Urinary bladder (tissue), 4 donors: ENCODE measurements around the gene CMTM8. TPM values are rescaled to one million over a fixed set of nuclear protein-coding genes. Genes with fewer than 3 reads are reported as not detected.
"Not testable (repeated sequence)": the region's sequence is repeated elsewhere in the genome, so short reads cannot be mapped to it uniquely, and the experiment has no call there.

ENCODE experiments used
- DNase-seq: peaks from one replicate; pipeline ENCODE4 v3.0.0-alpha.2; 2015; ENCODE audit errors: extremely low spot score
- H3K27ac ChIP-seq: one replicate; pipeline ENCODE4 v1.5.1; 2013; ENCODE audit warnings: low read depth, mild to moderate bottlenecking, moderate library complexity
- H3K36me3 ChIP-seq: one replicate; pipeline ENCODE4 v1.6.1; 2013; ENCODE audit warnings: mild to moderate bottlenecking, moderate library complexity; ENCODE audit not compliant: insufficient read depth
- H3K4me1 ChIP-seq: one replicate; pipeline ENCODE4 v1.6.1; 2013; ENCODE audit warnings: mild to moderate bottlenecking, moderate library complexity; ENCODE audit not compliant: insufficient read depth
- H3K4me3 ChIP-seq: one replicate; pipeline ENCODE4 v1.5.1; 2013; ENCODE audit warnings: low read depth, low read length
- WGBS: extraction: QIAGEN DNeasy Blood & Tissue Kit; methylation state at CpG from one replicate; pipeline ENCODE4 v1.1.7; 2013; 5-methylcytosine and 5-hydroxymethylcytosine counted together
- polyA plus RNA-seq: library from polyadenylated mRNA; stranded (reverse); fragments of 200-250 nt; gene quantifications from one replicate; pipeline ENCODE4 v1.2.3, GENCODE V29; 2013
- total RNA-seq: library from RNA; depleted of rRNA; stranded (reverse); fragments of >200 nt; gene quantifications from one replicate; pipeline ENCODE4 v1.2.3, GENCODE V29; 2014
- donor health status: healthy with polysubstance abuse.
- donor health status: healthy.

Gene CMTM8
- total and polyA plus RNA-seq, 2 donors: 1.6 to 10.0 TPM

- no peaks in the 10 kb centered on the region for H3K36me3 ChIP-seq
- no peak overlapping the region for H3K27ac ChIP-seq
- no peaks in the 10 kb centered on the region for H3K4me1 ChIP-seq
- no peak overlapping the region for H3K4me3 ChIP-seq
- DNase-seq: no peak
- 69% methylated on average over 2 of the region's 2 CpGs for WGBS
Measured at GRCh38 chr3:32383136-32383711, 144.7 kb downstream of the CMTM8 start.

DNA sequence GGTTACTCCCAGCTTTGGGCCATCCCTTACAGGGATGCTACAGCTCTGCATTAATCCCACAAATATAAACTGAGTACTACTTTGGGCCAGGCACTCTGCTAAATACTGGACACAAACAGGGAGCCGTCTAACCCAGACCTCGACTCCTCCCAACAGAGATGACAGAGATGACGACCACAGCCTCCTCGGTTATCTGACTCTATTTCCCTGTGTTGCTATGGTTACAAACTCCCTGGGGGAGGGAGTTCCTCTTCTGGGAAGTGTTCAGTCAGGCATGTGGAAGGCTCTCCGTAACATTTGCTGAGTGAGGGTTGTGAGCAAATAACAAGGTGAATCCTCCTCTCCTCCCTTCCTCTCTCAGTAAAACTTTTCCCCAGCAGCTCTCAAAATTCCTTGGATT, 146.5 kb downstream of the CMTM8 start:
- 23% methylated on average over 5 of the region's 5 CpGs for WGBS
- no peak for DNase-seq
- no peak overlapping the region for H3K27ac ChIP-seq
- H3K4me3 ChIP-seq: no peak overlapping the region
- H3K4me1 ChIP-seq: no peaks in the 10 kb centered on the region
- no peaks in the 10 kb centered on the region for H3K36me3 ChIP-seq

GRCh38 chr3:32387512-32387911, 149.0 kb downstream of the CMTM8 start:
- no peak overlapping the region for H3K4me3 ChIP-seq
- 93% methylated on average over 2 of the region's 2 CpGs for WGBS
- no peak overlapping the region for H3K27ac ChIP-seq
- no peaks in the 10 kb centered on the region for H3K36me3 ChIP-seq
- DNase-seq: no peak
- no peaks in the 10 kb centered on the region for H3K4me1 ChIP-seq

- not testable (repeated sequence) for H3K36me3 ChIP-seq, DNase-seq, H3K27ac ChIP-seq, H3K4me1 ChIP-seq, H3K4me3 ChIP-seq
- 92% methylated on average over 2 of the region's 2 CpGs for WGBS
Measured at GRCh38 chr3:32389577-32389976, 151.1 kb downstream of the CMTM8 start.

DNA sequence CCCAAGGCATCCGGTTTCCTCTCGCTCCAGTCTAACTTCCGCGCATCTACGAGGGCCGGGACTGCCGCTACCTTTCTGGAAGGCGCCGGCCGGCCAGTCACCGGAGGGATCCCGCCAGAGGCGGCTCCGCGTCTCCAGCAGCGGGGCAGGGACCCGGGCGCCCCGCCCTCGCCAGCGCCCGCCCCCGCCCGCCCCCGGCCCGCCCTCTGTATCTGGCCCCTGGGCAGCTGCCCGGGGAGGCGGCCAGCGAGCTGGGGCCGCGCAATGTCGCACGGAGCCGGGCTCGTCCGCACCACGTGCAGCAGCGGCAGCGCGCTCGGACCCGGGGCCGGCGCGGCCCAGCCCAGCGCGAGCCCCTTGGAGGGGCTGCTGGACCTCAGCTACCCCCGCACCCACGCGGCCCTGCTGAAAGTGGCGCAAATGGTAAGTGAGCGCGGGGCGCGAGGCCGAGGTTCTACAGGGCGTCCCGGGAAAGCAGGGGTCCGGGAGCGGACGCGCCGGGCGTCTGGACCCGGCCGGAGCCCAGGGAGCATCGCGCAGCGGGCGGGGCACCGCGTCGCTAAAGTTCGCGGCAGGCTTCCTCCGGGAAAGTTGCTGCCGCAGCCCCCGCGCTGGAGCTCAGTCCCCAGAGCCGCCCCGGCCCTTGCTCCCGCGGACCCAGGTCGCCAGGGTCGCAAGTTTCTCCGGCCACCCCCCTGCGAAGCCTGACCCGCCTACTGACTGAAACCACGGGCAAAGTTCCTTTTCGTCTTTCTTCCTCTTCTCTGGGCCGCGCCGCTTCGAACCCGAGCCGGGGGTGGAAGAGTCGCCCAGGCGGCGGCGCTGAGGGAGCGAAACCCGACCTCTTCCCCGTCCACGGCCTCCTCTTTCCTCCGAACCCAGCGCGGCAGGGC, 153.4 kb downstream of the CMTM8 start, which contains the start of gene CMTM7:
Gene CMTM7, plus strand, starts transcription at position 211 of the 893 bp plus-strand sequence. Its CDS starts 54 bp downstream, at position 265.
- Histone ChIP-seq H3K27ac (peak within 1 kb of the TSS; percentile 84), H3K4me1 (no peaks in the 10 kb centered on the region), H3K4me3 (peak within 1 kb of the TSS; percentile 82), H3K36me3 (no peaks in the 10 kb centered on the region)
- no peak for DNase-seq
- under 1% methylated on average over 107 of the region's 107 CpGs for WGBS

- Histone ChIP-seq H3K36me3 (no peaks in the 10 kb centered on the region), H3K4me3 (peak overlapping the region; percentile 82), H3K27ac (peak overlapping the region; percentile 84), H3K4me1 (no peaks in the 10 kb centered on the region)
- no peak for DNase-seq
- WGBS: 33% methylated on average over 18 of the region's 18 CpGs
Measured at GRCh38 chr3:32392536-32393302, 154.2 kb downstream of the CMTM8 start.

DNA sequence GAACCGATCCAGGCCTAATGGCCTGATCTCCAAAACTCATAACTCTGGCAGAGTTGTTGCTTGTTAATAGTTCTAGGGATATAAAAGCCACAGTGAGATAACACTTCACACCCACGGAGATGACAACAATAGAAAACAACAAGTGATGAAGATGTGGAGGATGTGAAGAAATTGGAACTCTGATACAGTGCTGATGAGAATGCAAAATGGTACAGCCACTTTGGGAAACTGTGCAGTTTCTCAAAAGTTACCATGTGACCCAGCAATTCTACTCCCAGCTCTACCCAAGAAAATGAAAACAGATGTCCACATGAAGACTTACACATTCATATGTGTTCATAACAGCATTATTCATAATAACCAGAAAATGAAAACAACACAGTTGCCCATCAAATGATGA, 157.0 kb downstream of the CMTM8 start:
- 63% methylated on average over 2 of the region's 2 CpGs for WGBS
- H3K4me3 ChIP-seq: no peak overlapping the region
- no peaks in the 10 kb centered on the region for H3K4me1 ChIP-seq
- no peak overlapping the region for H3K27ac ChIP-seq
- no peaks in the 10 kb centered on the region for H3K36me3 ChIP-seq
- no peak for DNase-seq

DNA sequence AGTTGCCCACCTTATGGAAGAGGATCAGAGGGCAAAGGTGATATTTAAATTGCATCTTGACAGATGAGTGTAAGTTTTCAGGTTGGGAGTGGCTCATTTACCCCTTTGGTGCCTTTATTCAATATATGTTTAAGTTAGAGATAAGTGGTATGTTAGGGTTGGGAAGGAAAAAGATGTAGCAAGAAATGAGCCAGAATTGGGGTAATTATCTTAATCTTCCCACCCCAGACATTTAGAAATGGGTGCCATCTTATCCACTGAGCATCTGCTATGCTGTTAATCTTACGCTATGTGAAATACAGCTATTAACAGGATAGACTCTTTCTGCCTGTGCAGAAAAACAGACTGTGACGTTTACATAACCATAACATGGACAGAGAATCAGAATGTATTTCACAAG, 159.5 kb downstream of the CMTM8 start:
- WGBS: 59% methylated on average over 2 of the region's 2 CpGs
- Histone ChIP-seq H3K4me1 (peaks cover 5% of the 10 kb centered on the region), H3K27ac (no peak overlapping the region), H3K36me3 (no peaks in the 10 kb centered on the region), H3K4me3 (no peak overlapping the region)
- DNase-seq: no peak

GRCh38 chr3:32398531-32398930, 160.1 kb downstream of the CMTM8 start:
- DNase-seq: no peak
- Histone ChIP-seq H3K4me1 (peaks cover 5% of the 10 kb centered on the region), H3K4me3 (no peak overlapping the region), H3K36me3 (no peaks in the 10 kb centered on the region), H3K27ac (no peak overlapping the region)
- WGBS: 81% methylated on average over 10 of the region's 10 CpGs

- H3K27ac ChIP-seq: no peak overlapping the region
- WGBS: 53% methylated on average over 2 of the region's 2 CpGs
- H3K36me3 ChIP-seq: no peaks in the 10 kb centered on the region
- H3K4me3 ChIP-seq: no peak overlapping the region
- DNase-seq: no peak
- H3K4me1 ChIP-seq: peaks cover 5% of the 10 kb centered on the region
Measured at GRCh38 chr3:32399030-32399620, 160.6 kb downstream of the CMTM8 start.

DNA sequence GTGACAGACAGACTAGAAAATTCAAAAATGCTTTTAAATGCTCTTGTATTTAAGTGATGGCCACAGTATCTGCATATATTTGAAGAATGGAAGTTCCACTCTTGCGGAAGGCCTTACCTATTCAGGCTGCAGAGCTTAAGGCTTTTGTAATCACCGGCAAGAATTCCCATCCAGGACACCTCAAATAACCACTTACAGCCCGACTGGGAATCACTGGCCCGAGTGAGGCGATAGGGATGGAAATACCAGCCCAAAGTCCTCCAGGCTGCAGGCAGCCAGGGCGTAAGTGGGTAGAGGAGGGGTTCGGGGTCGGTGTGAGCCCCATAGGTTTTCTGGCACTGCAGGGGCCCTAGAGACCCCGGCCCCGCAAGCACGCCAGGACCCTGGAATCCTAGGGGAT, 162.6 kb downstream of the CMTM8 start:
- H3K27ac ChIP-seq: peak overlapping the region; percentile 99
- DNase-seq: no peak
- H3K4me1 ChIP-seq: peaks cover 5% of the 10 kb centered on the region
- 20% methylated on average over 11 of the region's 11 CpGs for WGBS
- H3K36me3 ChIP-seq: no peaks in the 10 kb centered on the region
- H3K4me3 ChIP-seq: peak overlapping the region; percentile 48

GRCh38 chr3:32401556-32402081, 163.1 kb downstream of the CMTM8 start:
- no peak for DNase-seq
- Histone ChIP-seq H3K4me1 (peaks cover 5% of the 10 kb centered on the region), H3K4me3 (peak overlapping the region; percentile 48), H3K36me3 (no peaks in the 10 kb centered on the region), H3K27ac (peak overlapping the region; percentile 99)
- 1% methylated on average over 41 of the region's 41 CpGs for WGBS

- Histone ChIP-seq H3K36me3 (no peaks in the 10 kb centered on the region), H3K4me1 (peaks cover 5% of the 10 kb centered on the region), H3K4me3 (no peak overlapping the region), H3K27ac (no peak overlapping the region)
- no peak for DNase-seq
- 85% methylated on average over 3 of the region's 3 CpGs for WGBS
Measured at GRCh38 chr3:32403663-32404062, 165.2 kb downstream of the CMTM8 start.
